Measurements from ENCODE around the gene GMPPA.

GMPPA gene

GRCh38 chr2:219510512-219511135, 11.9 kb downstream of the GMPPA start:
- TF ChIP-seq, protein P1, sequence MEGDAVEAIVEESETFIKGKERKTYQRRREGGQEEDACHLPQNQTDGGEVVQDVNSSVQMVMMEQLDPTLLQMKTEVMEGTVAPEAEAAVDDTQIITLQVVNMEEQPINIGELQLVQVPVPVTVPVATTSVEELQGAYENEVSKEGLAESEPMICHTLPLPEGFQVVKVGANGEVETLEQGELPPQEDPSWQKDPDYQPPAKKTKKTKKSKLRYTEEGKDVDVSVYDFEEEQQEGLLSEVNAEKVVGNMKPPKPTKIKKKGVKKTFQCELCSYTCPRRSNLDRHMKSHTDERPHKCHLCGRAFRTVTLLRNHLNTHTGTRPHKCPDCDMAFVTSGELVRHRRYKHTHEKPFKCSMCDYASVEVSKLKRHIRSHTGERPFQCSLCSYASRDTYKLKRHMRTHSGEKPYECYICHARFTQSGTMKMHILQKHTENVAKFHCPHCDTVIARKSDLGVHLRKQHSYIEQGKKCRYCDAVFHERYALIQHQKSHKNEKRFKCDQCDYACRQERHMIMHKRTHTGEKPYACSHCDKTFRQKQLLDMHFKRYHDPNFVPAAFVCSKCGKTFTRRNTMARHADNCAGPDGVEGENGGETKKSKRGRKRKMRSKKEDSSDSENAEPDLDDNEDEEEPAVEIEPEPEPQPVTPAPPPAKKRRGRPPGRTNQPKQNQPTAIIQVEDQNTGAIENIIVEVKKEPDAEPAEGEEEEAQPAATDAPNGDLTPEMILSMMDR (IDR thresholded peaks at IDR 0.05; ENCODE audit: control extremely low read depth, extremely low read depth, low read depth, missing control alignments): no peak
- no peak for DNase-seq (ENCODE audit: extremely low spot score)
- POLR2A ChIA-PET: interaction anchor here (1.2 kb wide), 1 partner anchor 12 kb away, joined by 3 read pairs; the partner anchor contains the start of gene GMPPA
- CTCF ChIA-PET: interaction anchor here (1.1 to 5.3 kb wide), 12 partner anchors 11 to 132 kb away, joined by 4 to 50 read pairs (median 8); partner anchors contain the start of gene GMPPA

GRCh38 chr2:219511547-219512325, 13.0 kb downstream of the GMPPA start:
- CTCF ChIA-PET: interaction anchor here (1.1 to 5.3 kb wide), 7 partner anchors 9 to 131 kb away, joined by 3 to 50 read pairs (median 4); partner anchors contain the start of gene GMPPA
- TF ChIP-seq, protein P1 (IDR thresholded peaks at IDR 0.05; ENCODE audit: control extremely low read depth, extremely low read depth, low read depth, missing control alignments): no peak
- DNase-seq (ENCODE audit: extremely low spot score): no peak
- POLR2A ChIA-PET: interaction anchor here (0.6 kb wide), 1 partner anchor 1552 kb away, joined by 3 read pairs; no protein-coding TSS in a partner anchor

DNA sequence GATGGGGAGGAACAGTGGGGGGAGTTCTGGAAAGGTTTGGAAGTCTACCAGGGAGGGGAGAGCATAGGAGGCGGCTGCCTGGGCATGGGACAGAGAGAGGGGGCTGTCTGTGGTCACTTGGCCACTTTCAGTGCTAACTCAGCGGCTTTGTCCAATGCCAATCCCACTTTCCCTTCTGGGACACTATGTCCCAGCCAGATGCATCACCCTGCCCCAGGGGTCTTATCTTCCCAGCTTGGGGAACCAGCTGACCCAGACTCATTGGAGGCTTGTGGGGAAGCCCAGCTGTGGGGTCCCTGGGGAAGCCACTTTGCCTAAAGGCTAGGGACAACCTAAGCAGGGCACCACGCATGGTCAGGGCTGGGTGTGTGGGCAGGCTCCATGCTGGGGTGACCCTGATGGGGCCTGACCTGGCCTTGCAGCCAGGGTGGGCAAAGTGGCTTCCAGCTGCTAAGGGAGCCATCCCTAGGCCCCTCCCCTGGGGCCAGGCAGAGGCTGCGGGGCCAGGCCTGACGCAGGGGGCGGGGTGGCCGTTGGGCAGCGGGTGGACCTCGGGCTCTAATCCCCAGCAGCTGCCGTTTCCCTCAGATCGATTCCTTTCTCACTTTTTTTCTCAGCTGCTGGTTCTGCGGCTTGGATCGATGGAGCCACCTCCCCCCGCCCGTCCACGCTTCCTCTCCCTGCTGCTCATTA, 14.0 kb downstream of the GMPPA start:
- no peak for DNase-seq (ENCODE audit: extremely low spot score)
- CTCF ChIA-PET: interaction anchor here (1.6 to 3.6 kb wide), 3 partner anchors 17 to 130 kb away, joined by 4 to 22 read pairs (median 6); a partner anchor contains a TSS

DNA sequence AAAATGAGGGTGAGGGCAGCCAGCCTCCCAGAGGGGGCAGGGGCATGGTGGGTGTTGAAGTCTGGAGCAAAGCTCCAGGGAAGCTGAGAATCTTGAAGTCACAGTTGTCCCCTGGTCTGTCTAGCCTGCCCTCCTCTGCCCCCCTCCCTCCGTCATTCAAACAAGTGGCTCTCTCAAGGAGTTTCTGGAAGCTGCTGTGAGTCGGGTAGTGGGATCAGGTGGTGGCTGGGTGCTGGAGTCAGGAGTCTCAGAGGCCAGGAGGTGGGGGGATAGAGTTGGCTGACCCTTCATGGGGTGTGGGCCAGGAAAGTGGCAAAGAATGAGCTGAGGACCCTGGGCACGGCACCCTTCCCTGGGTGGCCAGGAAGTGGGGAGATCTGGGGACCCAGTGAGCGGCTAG, 15.1 kb downstream of the GMPPA start:
- TF ChIP-seq, protein P1 (IDR thresholded peaks at IDR 0.05; ENCODE audit: control extremely low read depth, extremely low read depth, low read depth, missing control alignments): no peak
- DNase-seq (ENCODE audit: extremely low spot score): no peak
- ChIA-PET POLR2A (no interaction called here), CTCF (interaction anchor here (1.4 to 3.6 kb wide), 2 partner anchors 14 to 17 kb away, joined by 5 to 22 read pairs; no protein-coding TSS in a partner anchor)

More for the DNA sequence above, 14.0 kb downstream of the GMPPA start:
- TF ChIP-seq, protein P1 (IDR thresholded peaks at IDR 0.05; ENCODE audit: control extremely low read depth, extremely low read depth, low read depth, missing control alignments): no peak
- POLR2A ChIA-PET: no interaction called here

DNA sequence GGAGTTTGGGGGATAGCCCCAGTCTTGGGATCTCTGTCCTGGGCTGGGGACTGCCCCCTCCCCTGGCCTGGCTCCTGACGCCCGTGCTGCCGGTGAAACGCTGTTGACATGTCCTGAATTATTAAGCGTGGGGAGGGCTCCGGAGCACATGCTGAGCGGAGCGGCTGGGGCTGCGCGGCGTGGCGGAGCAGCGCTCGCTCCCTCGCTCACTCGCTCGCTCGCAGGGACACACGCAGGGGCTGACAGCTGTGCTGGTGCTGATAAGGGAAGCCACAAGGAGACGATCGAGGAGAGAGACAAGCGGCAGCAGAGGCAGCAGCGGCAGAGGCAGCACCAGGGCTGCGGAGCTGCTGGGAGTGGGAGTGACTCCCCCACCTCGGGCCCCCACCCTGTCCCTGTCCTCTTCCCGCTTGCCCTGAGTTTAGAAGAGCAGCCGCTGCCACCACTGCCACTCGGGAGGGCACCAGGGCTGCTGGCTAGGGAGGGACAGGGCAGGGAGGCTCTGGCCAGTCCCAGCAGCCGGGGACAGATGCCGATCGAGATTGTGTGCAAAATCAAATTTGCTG, 15.6 kb downstream of the GMPPA start, which contains the start of gene ASIC4:
Gene ASIC4 (plus strand): TSS at position 287 of the 566 bp plus-strand sequence. CDS start 243 bp downstream, at position 530.
- no peak for DNase-seq (ENCODE audit: extremely low spot score)
- ChIA-PET POLR2A (no interaction called here), CTCF (interaction anchor here (1.4 to 3.6 kb wide), 3 partner anchors 14 to 55 kb away, joined by 3 to 22 read pairs (median 5); no protein-coding TSS in a partner anchor)
- TF ChIP-seq, protein P1 (IDR thresholded peaks at IDR 0.05; ENCODE audit: control extremely low read depth, extremely low read depth, low read depth, missing control alignments): no peak

Measured in GM10248 (cell line).